ENCODE measurements around the gene ATG7. TPM values are rescaled to one million over a fixed set of nuclear protein-coding genes. Genes with fewer than 3 reads are reported as not detected.

The ATG7 gene
- total RNA-seq, 4 donors from 2014 or later, result 20.6 to 50.4 (median 39.9) TPM

DNA sequence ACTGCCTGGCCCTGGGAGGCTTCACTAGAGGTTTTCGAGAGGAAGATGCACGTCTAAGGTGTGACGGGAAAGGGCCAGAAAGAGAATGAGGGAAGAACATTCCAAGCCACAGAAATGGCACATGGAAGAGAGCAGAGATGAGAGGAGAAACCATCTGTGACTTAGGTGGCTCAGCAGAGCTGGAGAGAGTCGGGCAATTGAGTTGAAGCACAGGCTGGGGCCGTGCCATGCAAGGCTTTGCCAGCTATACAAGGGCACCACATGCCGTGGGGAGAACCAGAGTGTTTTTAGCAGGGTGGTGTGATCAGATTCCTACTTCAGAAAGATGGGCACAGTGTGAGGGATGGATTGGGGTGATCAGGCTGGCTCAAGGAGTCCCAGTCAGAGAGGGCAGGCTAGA, 245.4 kb downstream of the ATG7 start:
- no peaks in the 10 kb centered on the region for H3K27me3 ChIP-seq
- WGBS, result 97% methylated on average over 6 of the region's 6 CpGs

DNA sequence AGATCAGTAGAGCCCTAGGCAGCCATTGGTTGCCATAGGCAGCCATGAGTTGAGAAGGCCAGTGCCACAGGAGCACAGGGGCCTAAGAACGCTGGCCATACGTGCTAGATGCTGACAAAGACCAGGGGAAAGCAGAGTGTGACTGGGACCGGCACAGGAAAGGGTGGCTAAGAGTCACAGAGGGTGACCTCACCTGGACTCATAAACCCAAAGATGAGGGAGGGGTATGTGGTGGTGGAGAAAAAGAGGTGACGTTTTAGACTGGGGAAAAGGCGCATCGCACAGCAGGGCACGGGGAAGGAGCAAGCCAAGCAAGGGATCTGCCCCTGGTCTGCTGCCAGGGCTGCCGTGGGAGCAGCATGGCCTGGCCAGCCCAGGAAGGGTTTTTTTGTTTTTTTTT, 249.0 kb downstream of the ATG7 start:
- H3K27me3 ChIP-seq, result no peaks in the 10 kb centered on the region
- intact Hi-C loops (cut with DNase I), result no loop called here

More for the DNA sequence above, 245.4 kb downstream of the ATG7 start:
- DNase-seq (ENCODE audit: extremely low spot score), result no peak
- peaks cover 19 to 24% (median 21%) of the 10 kb centered on the region in 4 donors for H3K4me1 ChIP-seq
- no peaks in the 10 kb centered on the region for H3K9me3 ChIP-seq
- no peak overlapping the region for H3K4me3 ChIP-seq
- intact Hi-C loops (cut with DNase I), result no loop called here
- TF ChIP-seq POLR2A (IDR thresholded peaks at IDR 0.05; ENCODE audit: low read depth) (no peak), POLR2AphosphoS5 (IDR thresholded peaks at IDR 0.05) (no peak), EP300 (IDR thresholded peaks at IDR 0.05) (no peak)
- TF ChIP-seq, protein P1, sequence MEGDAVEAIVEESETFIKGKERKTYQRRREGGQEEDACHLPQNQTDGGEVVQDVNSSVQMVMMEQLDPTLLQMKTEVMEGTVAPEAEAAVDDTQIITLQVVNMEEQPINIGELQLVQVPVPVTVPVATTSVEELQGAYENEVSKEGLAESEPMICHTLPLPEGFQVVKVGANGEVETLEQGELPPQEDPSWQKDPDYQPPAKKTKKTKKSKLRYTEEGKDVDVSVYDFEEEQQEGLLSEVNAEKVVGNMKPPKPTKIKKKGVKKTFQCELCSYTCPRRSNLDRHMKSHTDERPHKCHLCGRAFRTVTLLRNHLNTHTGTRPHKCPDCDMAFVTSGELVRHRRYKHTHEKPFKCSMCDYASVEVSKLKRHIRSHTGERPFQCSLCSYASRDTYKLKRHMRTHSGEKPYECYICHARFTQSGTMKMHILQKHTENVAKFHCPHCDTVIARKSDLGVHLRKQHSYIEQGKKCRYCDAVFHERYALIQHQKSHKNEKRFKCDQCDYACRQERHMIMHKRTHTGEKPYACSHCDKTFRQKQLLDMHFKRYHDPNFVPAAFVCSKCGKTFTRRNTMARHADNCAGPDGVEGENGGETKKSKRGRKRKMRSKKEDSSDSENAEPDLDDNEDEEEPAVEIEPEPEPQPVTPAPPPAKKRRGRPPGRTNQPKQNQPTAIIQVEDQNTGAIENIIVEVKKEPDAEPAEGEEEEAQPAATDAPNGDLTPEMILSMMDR (IDR thresholded peaks at IDR 0.05), result no peak
- H3K36me3 ChIP-seq, result no peaks in the 10 kb centered on the region
- H3K27ac ChIP-seq (replicated peaks in 1 of 4), result no peak overlapping the region

DNA sequence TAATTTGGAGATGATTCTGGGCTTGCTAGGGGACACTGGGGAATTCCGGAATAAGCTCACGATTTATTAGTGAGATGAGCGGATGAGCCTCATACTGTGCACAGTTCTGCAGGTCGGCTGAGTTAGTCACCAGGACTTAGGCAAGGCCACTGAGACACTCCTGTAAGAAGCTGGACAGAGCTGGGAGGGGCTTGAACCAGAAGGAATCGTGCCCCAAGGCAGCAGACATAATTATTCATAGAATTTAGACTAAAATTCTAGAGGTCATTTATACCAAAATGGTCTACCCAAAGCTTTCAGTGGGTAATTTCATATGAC, 250.2 kb downstream of the ATG7 start:
- intact Hi-C loops (cut with DNase I), result no loop called here
- 89% methylated on average over 5 of the region's 5 CpGs for whole genome bisulfite sequencing
- Histone ChIP-seq H3K4me1 (peaks cover 9 to 19% (median 15%) of the 10 kb centered on the region in 4 donors), H3K4me3 (no peak overlapping the region), H3K36me3 (no peaks in the 10 kb centered on the region), H3K9me3 (no peaks in the 10 kb centered on the region), H3K27me3 (no peaks in the 10 kb centered on the region), H3K27ac (replicated peaks in 1 of 4) (peak overlapping the region in 1 of 4 donors; percentile 65)
- DNase-seq (ENCODE audit: extremely low spot score), result no peak
- TF ChIP-seq EP300 (IDR thresholded peaks at IDR 0.05) (no peak), POLR2A (IDR thresholded peaks at IDR 0.05; ENCODE audit: low read depth) (no peak), POLR2AphosphoS5 (IDR thresholded peaks at IDR 0.05) (no peak)
- TF ChIP-seq, protein P1 (IDR thresholded peaks at IDR 0.05), result no peak

More for the DNA sequence above, 249.0 kb downstream of the ATG7 start:
- Histone ChIP-seq H3K9me3 (no peaks in the 10 kb centered on the region), H3K4me1 (peaks cover 9 to 19% (median 15%) of the 10 kb centered on the region in 4 donors), H3K4me3 (no peak overlapping the region), H3K36me3 (no peaks in the 10 kb centered on the region), H3K27ac (replicated peaks in 1 of 4) (no peak overlapping the region)
- DNase-seq (ENCODE audit: extremely low spot score), result no peak
- 94% methylated on average over 8 of the region's 8 CpGs for WGBS
- TF ChIP-seq EP300 (IDR thresholded peaks at IDR 0.05) (no peak), POLR2A (IDR thresholded peaks at IDR 0.05; ENCODE audit: low read depth) (no peak), POLR2AphosphoS5 (IDR thresholded peaks at IDR 0.05) (no peak)
- TF ChIP-seq, protein P1 (IDR thresholded peaks at IDR 0.05), result no peak

DNA sequence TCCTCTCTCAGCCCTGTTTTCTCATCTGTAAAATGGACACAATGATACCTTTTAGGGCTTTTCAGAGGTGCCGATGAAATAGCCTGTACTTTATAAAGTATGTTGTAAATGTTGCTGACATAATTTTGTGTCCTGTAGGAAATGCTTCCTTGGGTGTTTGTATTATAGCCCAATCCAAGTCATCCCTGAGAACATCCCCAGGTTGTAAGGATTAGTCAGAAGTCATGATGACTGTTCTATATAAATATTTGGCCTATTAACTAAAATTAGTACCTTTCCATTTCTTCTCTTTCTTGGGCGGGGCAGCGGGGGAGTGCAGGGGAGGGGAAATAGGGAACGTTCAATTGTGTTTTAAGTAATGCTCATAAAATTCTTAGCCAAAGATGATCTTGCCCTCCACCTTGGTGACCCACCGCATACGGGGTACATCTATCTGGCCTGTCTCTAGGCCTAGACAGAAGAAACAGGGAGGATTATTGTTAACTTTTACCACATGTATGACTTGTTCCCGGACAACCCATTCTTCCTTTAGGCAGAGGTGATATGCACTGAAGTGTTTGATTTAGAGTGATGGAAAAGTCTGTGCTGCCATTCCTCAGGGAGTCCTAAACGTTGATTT, 250.9 kb downstream of the ATG7 start:
- DNase-seq (ENCODE audit: extremely low spot score), result no peak
- 65% methylated on average over 8 of the region's 8 CpGs for WGBS
- Histone ChIP-seq H3K4me1 (peaks cover 9 to 19% (median 15%) of the 10 kb centered on the region in 4 donors), H3K4me3 (no peak overlapping the region), H3K27ac (replicated peaks in 1 of 4) (peak overlapping the region; percentile 48 to 65 (median 59)), H3K36me3 (no peaks in the 10 kb centered on the region), H3K9me3 (no peaks in the 10 kb centered on the region), H3K27me3 (no peaks in the 10 kb centered on the region)
- TF ChIP-seq POLR2A (IDR thresholded peaks at IDR 0.05; ENCODE audit: low read depth) (no peak), EP300 (IDR thresholded peaks at IDR 0.05) (no peak), POLR2AphosphoS5 (IDR thresholded peaks at IDR 0.05) (no peak)
- TF ChIP-seq, protein P1 (IDR thresholded peaks at IDR 0.05), result no peak
- intact Hi-C loops (cut with DNase I), result no loop called here
